CD8-positive, alpha-beta memory T cell (primary cell): ENCODE measurements around the gene SLC27A6. TPM values are rescaled to one million over a fixed set of nuclear protein-coding genes. Genes with fewer than 3 reads are reported as not detected.

Source experiments
- polyA plus RNA-seq: library from polyadenylated mRNA; unstranded; fragments of 300-500 nt; fragmentation: Illumina TruSeq; gene quantifications from one replicate; pipeline ENCODE4 v1.2.3, GENCODE V29; 2021
- total RNA-seq, 2 experiments: library from RNA; stranded (reverse); gene quantifications; one replicate each; pipeline ENCODE4 v1.2.3, GENCODE V29; 2021

Gene SLC27A6
- total and polyA plus RNA-seq, 3 experiments from 2014 or later = not detected

Other genes with a start within 250 kb of the SLC27A6 start
- gene ISOC1, start 129.3 kb downstream of the SLC27A6 start, total RNA-seq = 10 to 100 TPM; 22.7 to 24.7 TPM
- gene ISOC1, start 129.3 kb downstream of the SLC27A6 start, polyA plus RNA-seq = 33.0 TPM